BLaER1 treated with 17β-estradiol and CSF1 and Interleukin-3, amounts not matched to agents 10 nM and 100 nM (cell line): ENCODE data around the gene CELSR1.
A peak's percentile ranks its signal among the peaks of the same experiment; 100 is the strongest.

Experiments
- H3K27ac ChIP-seq, 11 experiments: shearing (Covaris generic); formaldehyde crosslinking; 2 replicates each; pipeline ENCODE4 v1.8.1; 2022
- H3K27me3 ChIP-seq, 11 experiments: shearing (Covaris generic); formaldehyde crosslinking; 2 replicates each; pipeline ENCODE4 v1.8.1; 2022
- H3K36me3 ChIP-seq, 11 experiments: shearing (Covaris generic); formaldehyde crosslinking; 2 replicates each; pipeline ENCODE4 v1.8.1; 2022
- H3K4me1 ChIP-seq, 10 experiments: shearing (Covaris generic); formaldehyde crosslinking; 2 replicates each; pipeline ENCODE4 v1.8.1; 2022
- H3K4me2 ChIP-seq, 11 experiments: shearing (Covaris generic); formaldehyde crosslinking; 2 replicates each; pipeline ENCODE4 v1.8.1; 2022
- H3K4me3 ChIP-seq, 10 experiments: shearing (Covaris generic); formaldehyde crosslinking; 2 replicates each; pipeline ENCODE4 v1.8.1; 2022
- H3K9ac ChIP-seq, 11 experiments: shearing (Covaris generic); formaldehyde crosslinking; 2 replicates each; pipeline ENCODE4 v1.8.1; 2022
- H3K9me3 ChIP-seq, 11 experiments: shearing (Covaris generic); formaldehyde crosslinking; replicated peaks in 1 of 11; 2 replicates each; pipeline ENCODE4 v1.8.1; 2022
- H4K20me1 ChIP-seq, 11 experiments: shearing (Covaris generic); formaldehyde crosslinking; 2 replicates each; pipeline ENCODE4 v1.8.1; 2022
- Cebpa-rat ChIP-seq, 11 experiments: shearing (Covaris generic); IDR thresholded peaks; 2 replicates each; pipeline ENCODE4 v1.8.1; 2022

CELSR1 gene

DNA sequence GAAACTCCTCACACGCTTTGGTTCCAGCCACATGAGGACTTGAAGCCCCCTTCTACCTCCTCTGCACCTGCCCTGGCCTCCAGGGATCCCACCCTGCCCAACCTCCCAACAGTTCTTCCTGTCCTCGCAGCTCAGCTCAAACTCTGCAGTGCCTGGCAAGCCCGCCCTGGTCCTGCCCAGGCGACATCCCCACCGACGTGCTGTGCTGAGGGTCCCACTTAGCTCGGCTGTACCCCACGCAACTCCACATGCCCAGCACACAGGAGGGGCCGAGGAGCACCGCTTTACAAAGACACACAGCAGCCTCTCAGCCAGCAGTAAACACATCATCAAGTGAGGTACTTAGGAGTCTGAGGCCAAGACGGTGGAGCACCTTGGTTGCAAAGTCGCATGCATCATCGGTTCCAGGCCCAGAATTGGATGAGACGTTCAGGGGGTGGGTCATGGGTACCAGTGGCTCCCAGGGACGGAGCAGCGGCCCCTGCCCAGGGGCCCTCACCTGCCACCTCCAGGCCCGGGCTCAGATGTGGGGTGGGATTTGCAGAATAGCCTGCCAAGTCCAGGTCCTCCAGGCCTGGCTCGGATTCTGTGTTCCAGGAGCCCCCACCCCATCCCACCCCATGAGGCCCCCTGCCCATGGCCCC, 72.6 kb downstream of the CELSR1 start:
- no peak overlapping the region for H3K27ac ChIP-seq
- H3K27me3 ChIP-seq: peaks cover 0 to 29% (median 0%) of the 10 kb centered on the region in 11 experiments; a peak in 8 of 22 replicates
- peaks cover 0 to 15% (median 0%) of the 10 kb centered on the region in 11 experiments; a peak in 4 of 22 replicates for H4K20me1 ChIP-seq
- H3K4me3 ChIP-seq: no peak overlapping the region
- H3K9ac ChIP-seq: no peak overlapping the region
- H3K4me2 ChIP-seq: peak overlapping the region in 9 of 11 experiments; percentile 39 to 81 (median 72); a peak in 17 of 22 replicates
- no peak for TF ChIP-seq Cebpa-rat (IDR thresholded peaks at IDR 0.05)
- peaks cover 0 to 14% (median 0%) of the 10 kb centered on the region in 11 experiments; a peak in 3 of 22 replicates for H3K36me3 ChIP-seq
- peaks cover 14 to 73% (median 57%) of the 10 kb centered on the region in 10 experiments; a peak in 19 of 20 replicates for H3K4me1 ChIP-seq
- 0 out of 22 replicates have a peak, but pooled peaks cover 0 to 4% (median 0%) of the 10 kb centered on the region in 11 experiments for H3K9me3 ChIP-seq

DNA sequence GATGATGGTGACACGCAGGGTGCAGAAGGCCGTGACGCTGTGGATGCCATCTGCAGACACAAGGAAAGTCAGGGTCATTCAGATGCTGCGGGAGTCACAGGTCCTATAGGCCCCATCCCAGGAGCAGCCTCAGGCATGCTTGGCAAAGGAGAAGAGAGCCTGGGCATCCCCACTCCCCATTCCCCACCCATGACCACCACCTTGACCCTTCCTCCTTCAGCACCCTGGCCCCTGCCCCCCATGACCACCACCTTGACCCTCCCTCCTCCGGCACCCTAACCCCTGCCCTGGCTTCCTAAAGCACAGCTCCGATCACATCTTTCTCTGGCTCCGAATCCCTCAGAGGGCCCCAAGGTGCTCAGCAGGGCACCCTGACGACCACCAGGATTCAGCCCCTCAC, 73.1 kb downstream of the CELSR1 start:
- H3K9me3 ChIP-seq: 0 out of 22 replicates have a peak, but pooled peaks cover 0 to 4% (median 0%) of the 10 kb centered on the region in 11 experiments
- TF ChIP-seq Cebpa-rat (IDR thresholded peaks at IDR 0.05): no peak

GRCh38 chr22:46463435-46464227, 73.8 kb downstream of the CELSR1 start:
- Histone ChIP-seq H3K4me1 (peaks cover 26 to 79% (median 69%) of the 10 kb centered on the region in 10 experiments), H4K20me1 (peaks cover 0 to 15% (median 0%) of the 10 kb centered on the region in 11 experiments; a peak in 4 of 22 replicates), H3K4me2 (peak overlapping the region in 9 of 11 experiments; percentile 46 to 81 (median 72); a peak in 17 of 22 replicates), H3K36me3 (peaks cover 0 to 14% (median 0%) of the 10 kb centered on the region in 11 experiments; a peak in 3 of 22 replicates), H3K27me3 (peaks cover 0 to 39% (median 0%) of the 10 kb centered on the region in 11 experiments; a peak in 8 of 22 replicates), H3K9me3 (0 out of 22 replicates have a peak, but pooled peaks cover 0 to 4% (median 0%) of the 10 kb centered on the region in 11 experiments), H3K9ac (no peak overlapping the region), H3K4me3 (no peak overlapping the region), H3K27ac (no peak overlapping the region)
- TF ChIP-seq Cebpa-rat (IDR thresholded peaks at IDR 0.05): no peak

More for the DNA sequence above, 73.1 kb downstream of the CELSR1 start:
- H3K4me1 ChIP-seq: peaks cover 19 to 75% (median 62%) of the 10 kb centered on the region in 10 experiments
- H3K36me3 ChIP-seq: peaks cover 0 to 14% (median 0%) of the 10 kb centered on the region in 11 experiments; a peak in 3 of 22 replicates
- no peak overlapping the region for H3K9ac ChIP-seq
- H3K4me2 ChIP-seq: peak overlapping the region in 8 of 11 experiments; percentile 55 to 81 (median 74); a peak in 16 of 22 replicates
- peaks cover 0 to 15% (median 0%) of the 10 kb centered on the region in 11 experiments; a peak in 4 of 22 replicates for H4K20me1 ChIP-seq
- H3K27ac ChIP-seq: no peak overlapping the region
- H3K27me3 ChIP-seq: peaks cover 0 to 34% (median 0%) of the 10 kb centered on the region in 11 experiments; a peak in 8 of 22 replicates
- no peak overlapping the region for H3K4me3 ChIP-seq

DNA sequence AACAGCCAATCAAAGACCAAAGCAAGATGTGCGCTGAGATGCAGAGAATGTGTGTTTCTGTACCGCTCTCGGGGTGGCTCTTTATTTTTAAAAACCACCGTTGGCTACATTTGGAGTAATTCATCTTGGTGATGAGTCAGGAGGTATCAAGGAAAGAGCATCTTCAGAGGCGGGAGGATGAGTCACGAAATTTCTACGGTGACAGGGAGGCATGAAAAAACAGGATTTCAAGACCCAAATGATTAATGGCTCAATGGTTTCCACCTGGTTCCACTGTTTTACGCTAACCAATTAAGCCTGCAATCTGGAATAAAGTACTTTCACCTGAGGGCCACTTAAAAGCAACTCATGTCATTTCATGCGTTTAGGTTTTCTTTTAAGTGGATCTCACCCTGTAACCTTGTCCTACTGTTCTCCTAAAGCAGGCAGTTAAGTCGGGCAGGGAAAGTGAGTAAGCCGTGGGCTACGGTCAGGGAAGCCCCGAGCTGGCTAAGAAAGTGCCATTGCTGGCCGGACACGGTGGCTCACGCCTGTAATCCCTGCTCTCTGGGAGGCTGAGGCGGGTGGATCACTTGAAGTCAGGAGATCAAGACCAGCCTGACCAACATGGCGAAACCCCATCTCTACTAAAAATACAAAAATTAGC, 74.6 kb downstream of the CELSR1 start:
- Histone ChIP-seq H3K4me3 (no peak overlapping the region), H3K9ac (no peak overlapping the region), H3K9me3 (0 out of 22 replicates have a peak, but pooled peaks cover 0 to 4% (median 0%) of the 10 kb centered on the region in 11 experiments), H3K4me1 (peaks cover 33 to 87% (median 76%) of the 10 kb centered on the region in 10 experiments), H3K4me2 (peak overlapping the region in 10 of 11 experiments; percentile 14 to 81 (median 69); a peak in 16 of 22 replicates), H3K36me3 (peaks cover 0 to 14% (median 0%) of the 10 kb centered on the region in 11 experiments; a peak in 3 of 22 replicates), H3K27me3 (peaks cover 0 to 39% (median 0%) of the 10 kb centered on the region in 11 experiments; a peak in 8 of 22 replicates), H4K20me1 (peaks cover 0 to 20% (median 0%) of the 10 kb centered on the region in 11 experiments; a peak in 5 of 22 replicates), H3K27ac (no peak overlapping the region)
- TF ChIP-seq Cebpa-rat (IDR thresholded peaks at IDR 0.05): no peak

DNA sequence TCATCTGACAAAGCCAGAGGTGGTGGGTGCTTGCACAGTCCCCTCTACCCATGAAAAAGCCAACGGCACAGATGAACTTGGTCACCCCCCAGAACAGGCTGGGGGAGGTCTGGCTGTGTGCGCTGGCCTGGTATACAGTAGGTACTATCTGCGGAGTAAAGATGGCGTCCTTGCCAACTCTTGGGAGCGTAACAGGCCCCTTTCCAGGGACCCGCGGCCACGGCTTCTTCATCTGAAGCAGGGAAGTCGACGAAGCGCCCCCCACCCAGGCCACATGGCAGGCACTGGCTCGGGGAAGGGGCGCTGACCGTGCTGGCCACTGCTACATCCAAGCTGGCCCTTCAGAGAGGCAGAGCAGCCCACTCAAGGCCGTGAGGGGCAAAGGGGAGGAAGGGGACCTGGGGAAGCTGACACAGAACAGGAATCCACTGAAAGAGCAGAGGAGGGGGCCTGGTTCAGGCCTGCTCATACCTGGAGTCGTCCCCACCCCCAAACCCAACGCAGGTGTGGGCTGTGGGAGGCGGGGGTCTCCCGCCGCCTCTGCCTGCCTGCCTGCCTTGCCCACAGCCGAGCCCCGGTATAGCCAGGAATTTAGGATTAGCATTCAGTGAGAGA, 75.7 kb downstream of the CELSR1 start:
- Histone ChIP-seq H3K9me3 (0 out of 22 replicates have a peak, but pooled peaks cover 0 to 2% (median 0%) of the 10 kb centered on the region in 11 experiments), H4K20me1 (peaks cover 0 to 24% (median 0%) of the 10 kb centered on the region in 11 experiments; a peak in 5 of 22 replicates), H3K4me1 (peaks cover 45 to 98% (median 87%) of the 10 kb centered on the region in 10 experiments), H3K9ac (no peak overlapping the region), H3K27ac (no peak overlapping the region), H3K36me3 (peaks cover 0 to 14% (median 0%) of the 10 kb centered on the region in 11 experiments; a peak in 3 of 22 replicates), H3K4me2 (peak overlapping the region in 9 of 11 experiments; percentile 12 to 78 (median 28); a peak in 12 of 22 replicates), H3K27me3 (peaks cover 0 to 46% (median 0%) of the 10 kb centered on the region in 11 experiments; a peak in 8 of 22 replicates), H3K4me3 (no peak overlapping the region)
- no peak for TF ChIP-seq Cebpa-rat (IDR thresholded peaks at IDR 0.05)

- peaks cover 0 to 14% (median 0%) of the 10 kb centered on the region in 11 experiments; a peak in 3 of 22 replicates for H3K36me3 ChIP-seq
- H4K20me1 ChIP-seq: peaks cover 0 to 24% (median 0%) of the 10 kb centered on the region in 11 experiments; a peak in 5 of 22 replicates
- H3K9ac ChIP-seq: no peak overlapping the region
- no peak overlapping the region for H3K4me3 ChIP-seq
- H3K9me3 ChIP-seq: no peaks in the 10 kb centered on the region
- no peak for TF ChIP-seq Cebpa-rat (IDR thresholded peaks at IDR 0.05)
- peaks cover 0 to 42% (median 0%) of the 10 kb centered on the region in 11 experiments; a peak in 8 of 22 replicates for H3K27me3 ChIP-seq
- peaks cover 45 to 98% (median 85%) of the 10 kb centered on the region in 10 experiments for H3K4me1 ChIP-seq
- no peak overlapping the region for H3K27ac ChIP-seq
- H3K4me2 ChIP-seq: peak overlapping the region in 7 of 11 experiments; percentile 72 to 93 (median 86); a peak in 8 of 22 replicates
Observed at GRCh38 chr22:46460857-46461256, 76.6 kb downstream of the CELSR1 start.

DNA sequence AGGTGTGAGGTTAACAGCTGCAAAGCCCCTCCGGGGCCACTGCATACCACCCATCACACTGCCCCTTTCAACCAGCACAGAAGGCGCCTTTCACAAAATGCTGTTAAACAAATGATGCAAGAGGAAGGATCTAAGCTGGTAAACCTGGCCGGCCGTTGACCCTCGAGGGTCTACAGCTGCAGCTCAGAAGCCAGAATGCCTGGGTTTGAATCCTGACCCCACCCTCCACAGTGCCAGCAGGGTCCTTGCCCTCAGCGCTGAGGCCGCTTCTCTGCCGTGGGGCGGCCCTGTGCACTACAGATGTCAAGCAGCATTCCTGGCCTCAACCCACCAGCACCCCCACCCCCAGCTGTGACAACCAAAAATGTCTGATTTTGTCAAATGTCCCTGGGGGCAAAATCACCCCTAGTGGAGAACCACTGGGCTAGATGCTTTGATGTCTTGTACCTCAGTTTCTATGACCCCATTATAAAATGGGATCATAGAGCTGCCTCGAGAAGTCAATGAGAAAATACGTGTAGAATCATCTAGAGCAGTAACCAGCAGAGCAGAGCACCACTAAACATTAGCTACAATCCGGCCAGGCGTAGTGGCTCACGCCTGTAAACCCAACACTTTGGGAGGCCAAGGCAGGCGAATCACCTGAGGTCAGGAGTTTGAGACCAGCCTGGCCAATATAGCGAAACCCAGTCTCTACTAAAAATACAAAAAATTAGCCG, 77.9 kb downstream of the CELSR1 start:
- Histone ChIP-seq H3K9me3 (no peaks in the 10 kb centered on the region), H3K4me1 (peaks cover 42 to 98% (median 81%) of the 10 kb centered on the region in 10 experiments), H3K36me3 (peaks cover 0 to 14% (median 0%) of the 10 kb centered on the region in 11 experiments; a peak in 3 of 22 replicates), H3K27ac (peak overlapping the region in 3 of 11 experiments; percentile 1 to 51 (median 37); a peak in 5 of 22 replicates), H3K27me3 (peaks cover 0 to 40% (median 2%) of the 10 kb centered on the region in 11 experiments; a peak in 10 of 22 replicates), H3K4me2 (peak overlapping the region; percentile 3 to 93 (median 84)), H3K4me3 (no peak overlapping the region), H3K9ac (peak overlapping the region in 4 of 11 experiments; percentile 11 to 36 (median 18); a peak in 3 of 22 replicates), H4K20me1 (peaks cover 0 to 13% (median 0%) of the 10 kb centered on the region in 11 experiments; a peak in 5 of 22 replicates)
- no peak for TF ChIP-seq Cebpa-rat (IDR thresholded peaks at IDR 0.05)
